ENCODE data around the gene COL2A1. TPM values are rescaled to one million over a fixed set of nuclear protein-coding genes. Genes with fewer than 3 reads are reported as not detected.

COL2A1 gene
- total and polyA plus RNA-seq, 4 donors: 0.05 to 8.7 (median 0.15) TPM; not detected in 1

DNA sequence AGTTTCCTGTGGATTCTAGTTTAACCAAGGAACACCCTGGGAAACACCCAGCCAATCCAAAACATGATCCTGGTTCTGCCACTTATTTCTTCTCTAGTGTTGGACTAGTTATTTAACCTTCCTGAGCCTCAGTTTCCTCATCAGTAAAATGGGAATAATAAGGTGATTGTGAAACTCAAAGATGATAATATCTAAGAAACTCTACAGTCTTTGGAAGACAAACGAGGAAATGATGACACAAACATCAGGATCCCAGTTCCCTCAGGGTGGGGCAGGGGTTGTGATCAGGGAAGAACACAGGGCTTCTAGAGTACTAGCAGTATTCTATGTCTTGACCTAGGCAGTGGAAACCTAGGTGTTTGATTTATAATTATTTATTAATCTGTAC lies 58.9 kb downstream of the COL2A1 start:
- 21 to 39% methylated on average over 1 of the region's 1 CpG for WGBS, 2 donors
- H3K4me3 ChIP-seq: no peak overlapping the region
- no peaks in the 10 kb centered on the region for H3K36me3 ChIP-seq (ENCODE audit: control insufficient read depth in 4 of 4, insufficient read depth in 4 of 4, low read length in 4 of 4)
- no peak overlapping the region for H3K27ac ChIP-seq (ENCODE audit: low read depth in 1 of 2, low read length in 1 of 2)
- DNase-seq: no peak
- peaks cover 0 to 2% (median 0%) of the 10 kb centered on the region in 4 donors for H3K9me3 ChIP-seq (ENCODE audit: control insufficient read depth in 4 of 4, insufficient read depth in 3 of 4, low read length in 3 of 4)
- peaks cover 0 to 7% (median 3%) of the 10 kb centered on the region in 3 donors for H3K27me3 ChIP-seq (ENCODE audit: control insufficient read depth in 3 of 3, insufficient read depth in 3 of 3, low read length in 2 of 3)
- TF ChIP-seq, protein P1, sequence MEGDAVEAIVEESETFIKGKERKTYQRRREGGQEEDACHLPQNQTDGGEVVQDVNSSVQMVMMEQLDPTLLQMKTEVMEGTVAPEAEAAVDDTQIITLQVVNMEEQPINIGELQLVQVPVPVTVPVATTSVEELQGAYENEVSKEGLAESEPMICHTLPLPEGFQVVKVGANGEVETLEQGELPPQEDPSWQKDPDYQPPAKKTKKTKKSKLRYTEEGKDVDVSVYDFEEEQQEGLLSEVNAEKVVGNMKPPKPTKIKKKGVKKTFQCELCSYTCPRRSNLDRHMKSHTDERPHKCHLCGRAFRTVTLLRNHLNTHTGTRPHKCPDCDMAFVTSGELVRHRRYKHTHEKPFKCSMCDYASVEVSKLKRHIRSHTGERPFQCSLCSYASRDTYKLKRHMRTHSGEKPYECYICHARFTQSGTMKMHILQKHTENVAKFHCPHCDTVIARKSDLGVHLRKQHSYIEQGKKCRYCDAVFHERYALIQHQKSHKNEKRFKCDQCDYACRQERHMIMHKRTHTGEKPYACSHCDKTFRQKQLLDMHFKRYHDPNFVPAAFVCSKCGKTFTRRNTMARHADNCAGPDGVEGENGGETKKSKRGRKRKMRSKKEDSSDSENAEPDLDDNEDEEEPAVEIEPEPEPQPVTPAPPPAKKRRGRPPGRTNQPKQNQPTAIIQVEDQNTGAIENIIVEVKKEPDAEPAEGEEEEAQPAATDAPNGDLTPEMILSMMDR (IDR thresholded peaks at IDR 0.05; ENCODE audit: control extremely low read depth, extremely low read depth): no peak
- no peak overlapping the region for H3K9ac ChIP-seq (ENCODE audit: insufficient read depth in 1 of 2, low read length in 2 of 2)
- no peak for ATAC-seq (ENCODE audit: insufficient read depth, low FRiP score)
- H3K4me1 ChIP-seq (ENCODE audit: control insufficient read depth in 5 of 5, insufficient read depth in 5 of 5, low read length in 5 of 5): peaks cover 0 to 15% (median 3%) of the 10 kb centered on the region in 5 donors

DNA sequence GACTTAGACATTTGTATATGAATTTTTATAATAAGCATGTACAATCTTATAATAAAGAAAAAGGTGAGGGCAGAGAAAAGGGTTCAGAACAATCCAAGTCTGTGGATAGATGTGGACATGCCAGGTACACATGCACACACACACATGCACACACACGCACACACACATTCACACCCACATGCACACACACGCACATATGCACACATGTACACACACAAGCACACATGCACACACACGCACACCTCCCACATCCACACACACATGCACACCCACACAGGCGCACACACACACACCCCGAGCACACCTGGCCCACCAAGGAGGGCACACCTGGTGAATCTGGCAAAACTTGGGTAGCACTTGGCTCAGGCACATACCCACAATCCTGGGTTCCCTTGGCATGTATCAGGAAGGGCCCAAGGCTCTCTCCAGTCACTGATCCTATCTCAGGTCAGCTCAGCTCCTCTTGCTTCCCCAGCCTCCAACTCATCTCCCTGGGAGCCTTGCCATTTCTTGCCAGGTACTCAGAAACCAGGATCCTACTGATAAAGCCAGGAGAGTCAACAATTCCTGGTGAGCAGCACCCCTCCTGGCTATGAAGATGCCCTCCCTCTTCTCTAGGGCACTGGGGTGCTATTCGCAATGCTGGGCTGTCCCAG lies 59.5 kb downstream of the COL2A1 start:
- 81 to 97% methylated on average over 6 of the region's 6 CpGs for WGBS, 2 donors
- no peak overlapping the region for H3K4me3 ChIP-seq
- H3K36me3 ChIP-seq (ENCODE audit: control insufficient read depth in 4 of 4, insufficient read depth in 4 of 4, low read length in 4 of 4): no peaks in the 10 kb centered on the region
- no peak overlapping the region for H3K9ac ChIP-seq (ENCODE audit: insufficient read depth in 1 of 2, low read length in 2 of 2)
- DNase-seq (no peak), ATAC-seq (ENCODE audit: insufficient read depth, low FRiP score) (no peak)
- H3K27me3 ChIP-seq (ENCODE audit: control insufficient read depth in 3 of 3, insufficient read depth in 3 of 3, low read length in 2 of 3): peaks cover 0 to 7% (median 3%) of the 10 kb centered on the region in 3 donors
- H3K4me1 ChIP-seq (ENCODE audit: control insufficient read depth in 5 of 5, insufficient read depth in 5 of 5, low read length in 5 of 5): peaks cover 0 to 15% (median 3%) of the 10 kb centered on the region in 5 donors
- no peak overlapping the region for H3K27ac ChIP-seq (ENCODE audit: low read depth in 1 of 2, low read length in 1 of 2)
- TF ChIP-seq, protein P1 (IDR thresholded peaks at IDR 0.05; ENCODE audit: control extremely low read depth, extremely low read depth): no peak
- H3K9me3 ChIP-seq (ENCODE audit: control insufficient read depth in 4 of 4, insufficient read depth in 3 of 4, low read length in 3 of 4): peaks cover 0 to 2% (median 0%) of the 10 kb centered on the region in 4 donors

DNA sequence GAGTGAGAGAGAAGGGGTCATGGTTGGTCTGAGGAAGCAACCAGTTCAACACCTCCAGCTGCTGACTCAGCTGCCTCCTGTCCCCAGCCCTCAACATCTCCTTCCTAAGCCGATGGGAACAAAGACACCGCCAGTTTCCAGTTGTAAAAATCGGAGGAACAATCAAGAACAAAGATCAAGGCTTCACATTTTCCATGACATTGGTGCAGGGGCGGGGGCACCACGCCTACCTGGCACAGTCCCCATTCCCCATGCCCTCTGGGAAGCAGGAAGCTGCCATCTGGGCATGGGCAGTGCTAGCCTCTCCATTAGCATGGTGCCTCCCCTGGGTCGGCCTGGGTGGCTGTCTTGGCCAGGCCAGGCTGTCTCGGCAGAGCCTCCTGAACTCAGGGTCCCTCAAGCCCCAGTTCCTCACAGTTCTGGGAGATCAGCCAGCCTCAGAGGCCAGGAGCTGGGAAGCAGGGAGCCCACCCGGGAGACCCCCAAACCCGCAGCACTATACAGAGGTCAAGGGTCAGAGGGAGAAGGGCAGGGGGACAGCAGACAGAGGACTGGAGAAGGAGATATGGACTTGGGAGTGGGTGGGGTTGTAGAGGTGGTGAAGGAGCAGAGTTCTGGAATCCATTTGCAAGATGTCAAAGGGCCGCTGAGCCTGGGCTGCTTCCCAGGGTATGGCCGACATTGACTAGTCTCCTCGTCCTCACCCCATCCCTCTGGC lies 60.5 kb downstream of the COL2A1 start:
- H3K27me3 ChIP-seq (ENCODE audit: control insufficient read depth in 3 of 3, insufficient read depth in 3 of 3, low read length in 2 of 3): peaks cover 0 to 7% (median 3%) of the 10 kb centered on the region in 3 donors
- H3K4me3 ChIP-seq: no peak overlapping the region
- no peak for ATAC-seq (ENCODE audit: insufficient read depth, low FRiP score)
- TF ChIP-seq, protein P1 (IDR thresholded peaks at IDR 0.05; ENCODE audit: control extremely low read depth, extremely low read depth): no peak
- H3K9me3 ChIP-seq (ENCODE audit: control insufficient read depth in 4 of 4, insufficient read depth in 3 of 4, low read length in 3 of 4): peaks cover 0 to 2% (median 0%) of the 10 kb centered on the region in 4 donors
- WGBS, 2 donors: 74 to 90% methylated on average over 11 to 12 of the region's 12 CpGs
- no peak for DNase-seq
- H3K4me1 ChIP-seq (ENCODE audit: control insufficient read depth in 5 of 5, insufficient read depth in 5 of 5, low read length in 5 of 5): peaks cover 0 to 15% (median 3%) of the 10 kb centered on the region in 5 donors
- H3K36me3 ChIP-seq (ENCODE audit: control insufficient read depth in 4 of 4, insufficient read depth in 4 of 4, low read length in 4 of 4): no peaks in the 10 kb centered on the region
- H3K27ac ChIP-seq (ENCODE audit: low read depth in 1 of 2, low read length in 1 of 2): no peak overlapping the region
- no peak overlapping the region for H3K9ac ChIP-seq (ENCODE audit: insufficient read depth in 1 of 2, low read length in 2 of 2)

All from lung (tissue), 12 donors.